K562 (cell line): ENCODE results near the gene AHNAK. TPM values are rescaled to one million over a fixed set of nuclear protein-coding genes. Genes with fewer than 3 reads are reported as not detected.
A peak's percentile ranks its signal among the peaks of the same experiment; 100 is the strongest.

ENCODE experiments used
- CCNT2 ChIP-seq: IDR thresholded peaks from 2 replicates; pipeline ENCODE4 v1.6.1; 2011; ENCODE audit warnings: borderline replicate concordance, low read depth, mild to moderate bottlenecking, moderate library complexity, mixed read lengths, low read length; ENCODE audit not compliant: insufficient read length; ENCODE audit errors: extremely low read depth
- CEBPG ChIP-seq, 3 experiments: fragments of 200-800 bp in 1 of 3; sonication (Bioruptor generic) in 1 of 3; sonication (generic) in 1 of 3; formaldehyde crosslinking in 1 of 3; IDR thresholded peaks in 2 of 3; conservative IDR thresholded peaks in 1 of 3; 2 replicates each; pipeline versions ENCODE4 v1.6.1 to v1.8.0; 2016 to 2022; ENCODE audit warnings: missing compliant biosample characterization in 2 of 3, missing genetic modification characterization in 2 of 3, mild to moderate bottlenecking in 1 of 3, missing genetic modification reagents in 1 of 3
- FOXM1 ChIP-seq, 2 experiments: fragments of 450-650 bp in 1 of 2; sonication (generic) in 1 of 2; formaldehyde crosslinking in 1 of 2; IDR thresholded peaks; 2 replicates each; pipeline versions ENCODE4 v1.6.1 to v1.9.0; 2017 to 2022; ENCODE audit warnings: low read depth in 2 of 2, mild to moderate bottlenecking in 2 of 2, missing genetic modification reagents in 1 of 2, moderate library complexity in 1 of 2
- HEY1 ChIP-seq: fragments of 250-450 bp; sonication (Bioruptor Pico); IDR thresholded peaks from 2 replicates; pipeline ENCODE4 v1.5.0; 2020; ENCODE audit warnings: mild to moderate bottlenecking, moderate library complexity, borderline replicate concordance
- ILK ChIP-seq: fragments of 450-650 bp; IDR thresholded peaks from 2 replicates; pipeline ENCODE4 v1.6.1; 2016; ENCODE audit warnings: missing genetic modification characterization, low read depth, mild to moderate bottlenecking, missing compliant biosample characterization, moderate library complexity, borderline replicate concordance
- MIER1 ChIP-seq: fragments of 450-650 bp; IDR thresholded peaks from 2 replicates; pipeline ENCODE4 v1.6.1; 2016; ENCODE audit warnings: antibody characterized with exemption, mild to moderate bottlenecking, low read depth
- NCOA1 ChIP-seq: fragments of 450-650 bp; IDR thresholded peaks from 2 replicates; pipeline ENCODE4 v1.6.1; 2016; ENCODE audit warnings: low read depth
- NFRKB ChIP-seq: fragments of 450-650 bp; IDR thresholded peaks from 2 replicates; pipeline ENCODE4 v1.6.1; 2016; ENCODE audit warnings: low read depth
- NRF1 ChIP-seq, 2 experiments: fragments of 450-650 bp; IDR thresholded peaks in 1 of 2; conservative IDR thresholded peaks in 1 of 2; 2 replicates each; pipeline ENCODE4 v1.6.1; 2014; ENCODE audit warnings: mild to moderate bottlenecking in 2 of 2
- PATZ1 ChIP-seq: fragments of 250-450 bp; sonication (Bioruptor Pico); IDR thresholded peaks from 2 replicates; pipeline ENCODE4 v1.5.0; 2020; ENCODE audit warnings: mild to moderate bottlenecking, borderline replicate concordance
- PRDM10 ChIP-seq: fragments of 450-650 bp; IDR thresholded peaks from 2 replicates; pipeline ENCODE4 v1.6.1; 2018; ENCODE audit not compliant: partially characterized antibody
- SUPT5H ChIP-seq: fragments of 450-650 bp; IDR thresholded peaks from 2 replicates; pipeline ENCODE4 v1.6.1; 2016
- YY1 ChIP-seq, 3 experiments: IDR thresholded peaks; 2 replicates each; pipeline ENCODE4 v1.6.1; 2011; ENCODE audit warnings: low read length in 2 of 3, mild to moderate bottlenecking in 2 of 3, moderate library complexity in 2 of 3, borderline replicate concordance in 1 of 3, control low read depth in 1 of 3, low read depth in 1 of 3; ENCODE audit not compliant: insufficient read depth in 3 of 3, insufficient replicate concordance in 2 of 3, control insufficient read depth in 1 of 3, insufficient read length in 1 of 3; ENCODE audit errors: extremely low read depth in 1 of 3
- ZKSCAN8 ChIP-seq: fragments of 200-800 bp; sonication (Bioruptor generic); IDR thresholded peaks from 2 replicates; pipeline ENCODE4 v1.6.1; 2016; ENCODE audit warnings: missing genetic modification characterization, missing compliant biosample characterization
- polyA plus RNA-seq, 8 experiments: library from polyadenylated mRNA; depleted of rRNA in 4 of 8; stranded (reverse) in 5 of 8; unstranded in 3 of 8; fragments of >200 nt; fragmentation: Nextera tagmentation in 2 of 8; fragmentation: Illumina TruSeq in 1 of 8; extraction: Ambion mirVana in 2 of 8; extraction: Trizol in 1 of 8; gene quantifications; 2 replicates each; pipeline versions ENCODE4 v1.2.1 to v1.2.3, GENCODE V29; 2011 to 2014; ENCODE audit warnings: inconsistent platforms in 1 of 8, missing spikeins in 1 of 8
- total RNA-seq, 7 experiments: library from RNA; depleted of rRNA in 6 of 7; stranded (reverse); fragments of >200 nt in 6 of 7; fragmentation: Illumina TruSeq in 2 of 7; extraction: Trizol in 2 of 7; gene quantifications; 2 replicates each; pipeline versions ENCODE4 v1.2.1 to v1.2.3, GENCODE V29; 2011 to 2021; ENCODE audit warnings: low replicate concordance in 1 of 7
- TF ChIP-seq, protein P1 (sequence below): sonication (generic); formaldehyde crosslinking; IDR thresholded peaks from 2 replicates; pipeline ENCODE4 v1.8.0; 2022; ENCODE audit warnings: mild to moderate bottlenecking, missing genetic modification reagents
- TF ChIP-seq, protein P2 (sequence below): fragments of 250-450 bp; sonication (Bioruptor Pico); IDR thresholded peaks from 2 replicates; pipeline ENCODE4 v1.4.0; 2020; ENCODE audit warnings: mild to moderate bottlenecking

The AHNAK gene
- total and polyA plus RNA-seq, 9 of the 15 experiments (the other 6 are each of a cell fraction or from before 2014, with no cell fraction given): 1.5 to 89.7 (median 45.0) TPM

- TF ChIP-seq PRDM10 (peak; percentile 3), PATZ1 (CRISPR knock-in tag) (0 out of 2 replicates have a peak, but pooled peaks have one; percentile 35), ZKSCAN8 (CRISPR knock-in tag) (peak; percentile 93; the same call in 1 of the 2 replicates), SUPT5H (peak; percentile 95), CCNT2 (peak; percentile 47), YY1 (IDR thresholded peaks at IDR 0.05; ENCODE audit: borderline replicate concordance in 1 of 3, control insufficient read depth in 1 of 3, extremely low read depth in 1 of 3, insufficient read depth in 3 of 3, insufficient read length in 1 of 3, insufficient replicate concordance in 2 of 3, low read depth in 1 of 3, low read length in 2 of 3) (peak; percentile 84 to 93 (median 89)), NFRKB (peak; percentile 87), NRF1 (conservative IDR thresholded peaks at IDR 0.05 in 1 of 2, IDR thresholded peaks at IDR 0.05 in 1 of 2) (peak; percentile 99), FOXM1 (IDR thresholded peaks at IDR 0.05; ENCODE audit: low read depth) (no peak), FOXM1 (CRISPR knock-in tag; IDR thresholded peaks at IDR 0.05; ENCODE audit: low read depth) (no peak), ILK (no peak), NCOA1 (peak; percentile 22; the same call in 1 of the 2 replicates), CEBPG (CRISPR knock-in tag; IDR thresholded peaks at IDR 0.05) (no peak), CEBPG (tag; conservative IDR thresholded peaks at IDR 0.05 in 1 of 2, IDR thresholded peaks at IDR 0.05 in 1 of 2) (no peak), MIER1 (peak; percentile 53; the same call in 1 of the 2 replicates), HEY1 (CRISPR knock-in tag) (no peak)
- TF ChIP-seq, protein P1, sequence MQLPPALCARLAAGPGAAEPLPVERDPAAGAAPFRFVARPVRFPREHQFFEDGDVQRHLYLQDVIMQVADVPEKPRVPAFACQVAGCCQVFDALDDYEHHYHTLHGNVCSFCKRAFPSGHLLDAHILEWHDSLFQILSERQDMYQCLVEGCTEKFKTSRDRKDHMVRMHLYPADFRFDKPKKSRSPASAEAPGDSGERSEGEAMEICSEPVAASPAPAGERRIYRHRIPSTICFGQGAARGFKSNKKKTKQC (CRISPR knock-in tag): 0 out of 2 replicates have a peak, but pooled peaks have one; percentile 66
- TF ChIP-seq, protein P2, sequence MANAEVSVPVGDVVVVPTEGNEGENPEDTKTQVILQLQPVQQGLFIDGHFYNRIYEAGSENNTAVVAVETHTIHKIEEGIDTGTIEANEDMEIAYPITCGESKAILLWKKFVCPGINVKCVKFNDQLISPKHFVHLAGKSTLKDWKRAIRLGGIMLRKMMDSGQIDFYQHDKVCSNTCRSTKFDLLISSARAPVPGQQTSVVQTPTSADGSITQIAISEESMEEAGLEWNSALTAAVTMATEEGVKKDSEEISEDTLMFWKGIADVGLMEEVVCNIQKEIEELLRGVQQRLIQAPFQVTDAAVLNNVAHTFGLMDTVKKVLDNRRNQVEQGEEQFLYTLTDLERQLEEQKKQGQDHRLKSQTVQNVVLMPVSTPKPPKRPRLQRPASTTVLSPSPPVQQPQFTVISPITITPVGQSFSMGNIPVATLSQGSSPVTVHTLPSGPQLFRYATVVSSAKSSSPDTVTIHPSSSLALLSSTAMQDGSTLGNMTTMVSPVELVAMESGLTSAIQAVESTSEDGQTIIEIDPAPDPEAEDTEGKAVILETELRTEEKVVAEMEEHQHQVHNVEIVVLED (CRISPR knock-in tag): no peak
Measured at GRCh38 chr11:62573592-62574362, 27.2 kb upstream of the AHNAK start, which contains the start of gene EEF1G (continued).
